ENCODE results near the gene DLG5. TPM values are rescaled to one million over a fixed set of nuclear protein-coding genes. Genes with fewer than 3 reads are reported as not detected.

Gene DLG5
- total RNA-seq, 1 donor from 2014 or later = 58.4 TPM

- peaks cover 15% of the 10 kb centered on the region for H3K4me1 Mint-ChIP-seq (ENCODE audit: low read depth, unreplicated experiment)
Measured at GRCh38 chr10:77899080-77899477, 27.5 kb downstream of the DLG5 start.

DNA sequence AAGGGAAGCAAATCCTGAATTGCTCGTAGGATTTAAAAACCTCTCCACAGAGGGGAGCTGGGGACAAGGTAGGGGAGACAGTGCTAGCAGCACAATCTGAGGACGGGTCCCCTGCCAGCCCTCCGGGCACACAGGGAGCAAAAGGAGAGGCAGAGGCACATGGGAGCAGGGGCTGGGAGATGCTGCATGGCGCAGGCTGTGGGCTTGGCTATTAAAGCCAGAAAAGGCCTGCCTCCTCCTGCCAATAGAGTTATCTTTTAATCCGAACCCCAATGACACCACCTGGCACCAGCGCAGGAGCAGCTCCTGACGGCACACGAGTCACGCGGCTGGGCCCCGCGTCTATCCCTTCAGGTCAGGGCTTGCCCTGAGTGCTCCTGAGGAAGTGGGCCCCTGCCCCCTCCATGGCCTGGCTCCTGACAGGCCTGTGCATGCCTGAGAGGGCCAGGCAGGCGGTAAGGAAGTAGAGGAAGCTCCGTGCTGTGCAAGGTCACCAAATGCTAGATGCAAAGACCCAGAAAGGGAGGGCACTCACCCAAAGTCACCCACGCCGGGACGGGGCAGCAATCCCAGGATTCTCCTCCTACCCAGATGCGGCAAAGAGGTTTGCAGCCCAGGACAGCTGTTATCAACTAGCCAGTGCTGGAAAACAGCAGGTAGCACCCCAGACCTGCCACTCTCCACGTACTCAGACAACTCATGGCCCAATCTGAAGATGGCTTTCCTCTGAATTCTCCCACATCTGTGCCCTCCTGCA lies 28.1 kb downstream of the DLG5 start:
- DNase-seq (ENCODE audit: low read depth) = no peak
- H3K4me1 ChIP-seq (ENCODE audit: insufficient read depth, low read length) = peaks cover 11% of the 10 kb centered on the region
- H3K27me3 Mint-ChIP-seq (ENCODE audit: low read depth, unreplicated experiment) = no peaks in the 10 kb centered on the region
- no peak overlapping the region for H3K9ac ChIP-seq (ENCODE audit: low read length)
- H3K79me2 ChIP-seq (ENCODE audit: insufficient read depth, low read length) = peaks cover 76% of the 10 kb centered on the region
- peaks cover 2% of the 10 kb centered on the region for H3K36me3 Mint-ChIP-seq (ENCODE audit: low read depth, unreplicated experiment)
- peaks cover 18% of the 10 kb centered on the region for H3K4me1 Mint-ChIP-seq (ENCODE audit: low read depth, unreplicated experiment)
- no peak overlapping the region for H3K4me3 Mint-ChIP-seq (ENCODE audit: unreplicated experiment)
- TF ChIP-seq CTCF (IDR thresholded peaks at IDR 0.05; ENCODE audit: insufficient read depth, low read depth, low read length) (no peak), EZH2 (IDR thresholded peaks at IDR 0.05; ENCODE audit: insufficient read depth, low read length) (no peak)
- FAIRE-seq = no peak
- no peak overlapping the region for H3K4me3 ChIP-seq (ENCODE audit: insufficient read depth, low read depth, low read length)
- H3K9me3 ChIP-seq (ENCODE audit: insufficient read depth, low read depth, low read length) = no peaks in the 10 kb centered on the region
- peak overlapping the region; percentile 34 for H3K27ac Mint-ChIP-seq (ENCODE audit: unreplicated experiment)
- H4K20me1 ChIP-seq (ENCODE audit: insufficient read depth, low read length) = peaks cover 75% of the 10 kb centered on the region
- H3K9me3 Mint-ChIP-seq (ENCODE audit: unreplicated experiment) = no peaks in the 10 kb centered on the region
- H3K27me3 ChIP-seq (ENCODE audit: insufficient read depth, low read length) = no peaks in the 10 kb centered on the region
- H3K27ac ChIP-seq (ENCODE audit: low read depth, low read length) = no peak overlapping the region
- no peaks in the 10 kb centered on the region for H3K36me3 ChIP-seq (ENCODE audit: insufficient read depth, low read length)
- H3K4me2 ChIP-seq (ENCODE audit: low read length) = peak overlapping the region; percentile 13
- no peak overlapping the region for H2AFZ ChIP-seq (ENCODE audit: low read depth, low read length)

More at GRCh38 chr10:77899080-77899477, 27.5 kb downstream of the DLG5 start:
- FAIRE-seq (no peak), DNase-seq (ENCODE audit: low read depth) (peak; percentile 46)
- Histone ChIP-seq H4K20me1 (ENCODE audit: insufficient read depth, low read length) (peaks cover 74% of the 10 kb centered on the region), H3K36me3 (ENCODE audit: insufficient read depth, low read length) (no peaks in the 10 kb centered on the region), H3K9me3 (ENCODE audit: insufficient read depth, low read depth, low read length) (no peaks in the 10 kb centered on the region), H3K79me2 (ENCODE audit: insufficient read depth, low read length) (peaks cover 74% of the 10 kb centered on the region), H3K4me1 (ENCODE audit: insufficient read depth, low read length) (peaks cover 11% of the 10 kb centered on the region), H3K27me3 (ENCODE audit: insufficient read depth, low read length) (no peaks in the 10 kb centered on the region), H3K4me3 (ENCODE audit: insufficient read depth, low read depth, low read length) (no peak overlapping the region), H3K27ac (ENCODE audit: low read depth, low read length) (no peak overlapping the region), H3K4me2 (ENCODE audit: low read length) (peak overlapping the region; percentile 13), H2AFZ (ENCODE audit: low read depth, low read length) (no peak overlapping the region), H3K9ac (ENCODE audit: low read length) (no peak overlapping the region)
- H3K9me3 Mint-ChIP-seq (ENCODE audit: unreplicated experiment) = no peaks in the 10 kb centered on the region
- H3K27me3 Mint-ChIP-seq (ENCODE audit: low read depth, unreplicated experiment) = no peaks in the 10 kb centered on the region
- TF ChIP-seq EZH2 (IDR thresholded peaks at IDR 0.05; ENCODE audit: insufficient read depth, low read length) = no peak
- no peak for TF ChIP-seq CTCF (IDR thresholded peaks at IDR 0.05; ENCODE audit: insufficient read depth, low read depth, low read length)
- no peak overlapping the region for H3K27ac Mint-ChIP-seq (ENCODE audit: unreplicated experiment)
- H3K4me3 Mint-ChIP-seq (ENCODE audit: unreplicated experiment) = peak overlapping the region; percentile 4
- H3K36me3 Mint-ChIP-seq (ENCODE audit: low read depth, unreplicated experiment) = peaks cover 2% of the 10 kb centered on the region

DNA sequence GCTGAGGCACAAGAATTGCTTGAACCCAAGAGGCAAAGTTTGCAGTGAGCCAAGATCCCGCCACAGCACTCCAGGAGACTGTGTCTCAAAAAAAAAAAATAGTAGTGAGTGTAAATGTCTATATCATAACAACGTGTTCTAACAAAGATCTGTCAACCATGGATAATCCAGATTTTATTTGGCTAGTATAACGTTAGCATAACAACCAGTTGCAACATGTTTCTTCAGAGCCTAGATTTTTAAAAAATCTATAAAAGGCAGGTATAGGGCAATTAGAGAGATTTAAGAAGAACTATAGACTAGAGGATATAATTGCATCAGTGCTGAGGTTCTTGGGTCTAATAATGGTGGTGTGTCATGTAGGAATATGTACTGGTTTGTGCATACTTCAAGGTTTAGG lies 30.5 kb downstream of the DLG5 start:
- H4K20me1 ChIP-seq (ENCODE audit: insufficient read depth, low read length) = peaks cover 86% of the 10 kb centered on the region
- H3K4me2 ChIP-seq (ENCODE audit: low read length) = no peak overlapping the region
- no peaks in the 10 kb centered on the region for H3K9me3 ChIP-seq (ENCODE audit: insufficient read depth, low read depth, low read length)
- peaks cover 11% of the 10 kb centered on the region for H3K4me1 ChIP-seq (ENCODE audit: insufficient read depth, low read length)
- Mint-ChIP-seq H3K4me3 (ENCODE audit: unreplicated experiment) (no peak overlapping the region), H3K36me3 (ENCODE audit: low read depth, unreplicated experiment) (peaks cover 2% of the 10 kb centered on the region), H3K9me3 (ENCODE audit: unreplicated experiment) (no peaks in the 10 kb centered on the region), H3K27ac (ENCODE audit: unreplicated experiment) (no peak overlapping the region), H3K4me1 (ENCODE audit: low read depth, unreplicated experiment) (peaks cover 25% of the 10 kb centered on the region), H3K27me3 (ENCODE audit: low read depth, unreplicated experiment) (no peaks in the 10 kb centered on the region)
- no peak for TF ChIP-seq CTCF (IDR thresholded peaks at IDR 0.05; ENCODE audit: insufficient read depth, low read depth, low read length)
- TF ChIP-seq EZH2 (IDR thresholded peaks at IDR 0.05; ENCODE audit: insufficient read depth, low read length) = no peak
- no peak for DNase-seq (ENCODE audit: low read depth)
- H3K36me3 ChIP-seq (ENCODE audit: insufficient read depth, low read length) = no peaks in the 10 kb centered on the region
- no peak overlapping the region for H3K4me3 ChIP-seq (ENCODE audit: insufficient read depth, low read depth, low read length)
- no peaks in the 10 kb centered on the region for H3K27me3 ChIP-seq (ENCODE audit: insufficient read depth, low read length)
- no peak overlapping the region for H2AFZ ChIP-seq (ENCODE audit: low read depth, low read length)
- FAIRE-seq = no peak
- no peak overlapping the region for H3K9ac ChIP-seq (ENCODE audit: low read length)
- peaks cover 87% of the 10 kb centered on the region for H3K79me2 ChIP-seq (ENCODE audit: insufficient read depth, low read length)
- H3K27ac ChIP-seq (ENCODE audit: low read depth, low read length) = no peak overlapping the region

Data from astrocyte (in vitro differentiated cells and primary cell).